HG02870 (cell line): ENCODE data around the gene KLB.
A peak's percentile ranks its signal among the peaks of the same experiment; 100 is the strongest.

ENCODE experiments used
- ATAC-seq: cut with Tn5 transposase; IDR thresholded peaks from one replicate; pipeline ENCODE4 v1.9.1; 2021; ENCODE audit warnings: mild to moderate bottlenecking, moderate library complexity; ENCODE audit not compliant: unreplicated experiment

KLB gene

DNA sequence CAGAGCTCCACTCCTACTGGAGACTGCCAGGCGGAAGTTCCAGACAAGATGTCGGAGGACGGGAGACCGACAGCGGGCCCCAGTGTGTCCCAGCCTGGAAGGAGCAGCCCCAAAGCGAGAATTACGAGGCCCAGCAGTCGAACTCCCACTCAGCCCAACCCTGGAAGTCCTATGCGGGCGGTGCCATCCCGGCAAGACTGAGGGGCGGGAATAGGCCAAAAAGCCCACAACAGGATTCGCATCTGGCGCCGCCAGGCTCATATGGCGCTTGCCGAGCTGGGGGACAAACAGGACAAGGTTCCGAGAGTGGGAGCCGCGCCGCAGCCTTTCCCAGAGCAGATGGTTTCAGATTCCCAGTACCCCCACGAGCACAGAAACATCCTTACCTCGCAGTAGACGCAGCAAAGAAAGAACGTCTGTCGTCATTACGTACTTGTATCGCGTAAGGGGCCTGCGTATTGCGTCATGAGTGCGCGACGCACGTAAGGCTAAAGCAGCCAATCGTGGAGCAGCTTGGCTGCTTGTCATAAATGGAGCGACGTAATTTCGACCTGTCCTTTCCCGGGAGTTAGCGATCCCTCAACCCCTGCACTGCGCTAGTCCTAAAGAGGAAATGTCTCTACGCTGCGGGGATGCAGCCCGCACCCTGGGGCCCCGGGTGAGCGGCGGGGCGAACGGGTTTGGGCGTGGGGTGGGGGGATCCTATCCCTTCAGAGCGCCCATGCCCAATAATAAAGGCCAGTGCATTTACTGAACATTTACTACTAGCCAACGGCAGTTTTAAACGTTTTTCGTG is 52.0 kb downstream of the KLB start, which contains the start of the genes LIAS and RPL9:
Gene LIAS, plus strand, starts transcription at position 552 of the 796 bp plus-strand sequence. Its CDS starts 62 bp downstream, at position 614.
Gene RPL9, minus strand, starts transcription at position 418 of the 796 bp plus-strand sequence. CDS start 483 bp downstream, outside the sequence.
- ATAC-seq, result peak; percentile 81

GRCh38 chr4:39464886-39465501 is 58.3 kb downstream of the KLB start:
- ATAC-seq, result no peak

DNA sequence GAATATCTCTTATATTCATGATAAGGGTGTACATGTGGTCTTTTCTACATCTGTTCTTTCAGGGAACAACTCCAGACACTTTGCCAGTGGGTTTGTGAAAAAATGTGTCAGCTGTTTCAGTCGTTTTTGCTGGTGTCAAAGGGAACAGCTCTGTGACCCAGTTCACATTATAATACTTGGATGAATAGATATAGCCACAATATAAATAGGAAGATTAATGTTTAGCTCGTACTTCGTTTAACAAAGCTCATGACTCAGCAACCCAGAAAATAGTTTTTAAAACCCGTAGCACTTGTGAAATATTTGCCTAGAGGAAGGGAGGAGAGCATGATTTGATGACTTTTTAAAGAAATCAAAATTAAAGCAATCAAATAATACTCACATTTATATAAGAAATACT is 60.0 kb downstream of the KLB start:
- ATAC-seq, result no peak

- ATAC-seq, result no peak
Observed at GRCh38 chr4:39467464-39467863, 60.7 kb downstream of the KLB start.

DNA sequence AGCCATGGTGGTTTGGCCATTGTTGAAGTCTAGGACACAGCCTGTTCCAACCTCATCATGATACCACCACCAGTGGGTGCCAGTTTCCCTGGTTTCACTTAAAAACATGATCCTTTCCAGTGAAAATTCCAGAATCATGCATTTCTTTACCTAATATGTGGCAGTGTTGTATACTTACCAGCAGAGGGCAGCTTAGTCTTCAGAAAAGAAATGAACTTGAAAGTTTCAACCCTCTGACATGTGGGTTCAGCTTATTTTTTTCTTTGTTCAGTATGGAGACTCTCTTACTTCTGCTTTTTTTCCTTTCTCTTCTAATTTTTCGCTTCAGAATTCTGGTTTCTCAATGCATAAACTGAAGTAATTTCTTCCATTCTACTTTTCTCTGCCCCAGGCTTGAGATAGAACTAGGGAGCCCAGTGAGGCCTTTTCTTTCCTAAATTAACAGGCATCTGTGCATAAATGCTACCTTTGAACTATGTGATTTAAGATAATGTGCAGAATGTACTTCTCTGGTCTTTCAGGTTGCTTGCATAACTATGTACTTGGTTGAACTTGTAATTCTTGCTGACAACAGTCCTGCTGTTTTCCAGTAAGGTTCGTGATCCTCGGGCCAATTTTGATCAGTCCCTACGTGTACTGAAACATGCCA is 62.8 kb downstream of the KLB start:
- ATAC-seq, result peak; percentile 76

- no peak for ATAC-seq
Observed at GRCh38 chr4:39470402-39470801, 63.7 kb downstream of the KLB start.

GRCh38 chr4:39472396-39472795 is 65.7 kb downstream of the KLB start:
- no peak for ATAC-seq

DNA sequence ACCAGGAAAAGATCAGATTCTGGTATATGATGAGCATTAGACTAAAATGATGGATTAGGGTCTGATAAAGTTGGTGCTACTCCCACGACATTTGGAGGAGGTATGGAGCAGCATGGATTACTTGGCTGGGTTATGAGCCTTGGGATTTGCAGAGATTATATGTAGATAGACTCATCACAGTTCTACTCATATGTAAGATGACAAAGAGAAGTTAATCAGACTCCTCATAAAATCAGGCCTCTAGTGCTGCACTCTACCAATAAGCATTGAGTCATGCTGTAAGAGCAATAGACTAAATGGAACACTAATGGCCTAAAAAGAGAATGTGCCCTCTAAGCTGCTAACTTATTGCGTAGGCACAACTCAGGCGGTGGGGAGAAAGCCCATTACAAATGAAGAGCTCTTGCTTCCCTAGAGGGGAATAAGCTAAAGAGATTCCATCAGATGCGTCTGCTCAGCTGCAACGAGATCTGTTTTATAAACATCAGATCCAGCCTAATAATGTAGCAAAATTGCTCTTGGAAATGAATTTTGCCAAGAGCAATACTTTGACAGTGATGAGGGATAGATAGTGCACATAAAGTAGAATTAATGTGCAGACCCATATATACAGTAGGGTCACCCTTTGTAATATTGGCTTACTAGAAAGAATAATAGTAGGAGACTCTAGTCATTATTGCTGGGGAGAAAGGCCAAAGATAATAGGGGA is 69.6 kb downstream of the KLB start:
- no peak for ATAC-seq

GRCh38 chr4:39480251-39480650 is 73.5 kb downstream of the KLB start:
- no peak for ATAC-seq

- ATAC-seq, result no peak
Observed at GRCh38 chr4:39480902-39481695, 74.4 kb downstream of the KLB start.

GRCh38 chr4:39484582-39485272 is 78.0 kb downstream of the KLB start:
- ATAC-seq, result no peak

DNA sequence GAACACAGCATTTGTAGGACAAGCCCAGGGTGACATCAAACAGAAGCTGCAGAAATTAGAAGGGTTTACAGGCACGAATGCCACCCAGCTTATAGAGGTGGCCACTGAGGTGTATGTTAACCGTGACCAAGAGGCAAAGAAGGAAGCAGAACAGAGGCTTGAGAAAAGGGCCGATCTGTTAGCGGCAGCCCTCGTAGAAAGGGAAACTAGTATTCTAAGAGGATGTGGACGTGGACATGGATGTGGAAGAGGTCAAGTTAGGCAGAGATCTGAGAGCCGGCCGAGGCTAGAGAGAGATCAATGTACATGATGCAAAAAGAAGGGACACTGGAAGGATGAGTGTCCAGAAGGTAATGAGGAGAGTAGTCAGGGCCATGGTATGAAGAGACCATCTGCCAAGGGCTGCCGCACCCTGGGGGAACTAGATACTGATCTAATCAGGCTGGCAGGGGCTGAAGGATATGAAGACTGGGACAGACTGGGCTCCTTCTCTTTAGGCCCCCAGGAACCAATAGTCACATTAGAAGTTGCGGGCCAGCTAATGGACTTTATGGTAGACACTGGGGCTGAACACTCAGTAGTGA is 79.6 kb downstream of the KLB start:
- ATAC-seq, result no peak

GRCh38 chr4:39490322-39490721 is 83.6 kb downstream of the KLB start:
- no peak for ATAC-seq

- ATAC-seq, result no peak
Observed at GRCh38 chr4:39494354-39494753, 87.6 kb downstream of the KLB start.

DNA sequence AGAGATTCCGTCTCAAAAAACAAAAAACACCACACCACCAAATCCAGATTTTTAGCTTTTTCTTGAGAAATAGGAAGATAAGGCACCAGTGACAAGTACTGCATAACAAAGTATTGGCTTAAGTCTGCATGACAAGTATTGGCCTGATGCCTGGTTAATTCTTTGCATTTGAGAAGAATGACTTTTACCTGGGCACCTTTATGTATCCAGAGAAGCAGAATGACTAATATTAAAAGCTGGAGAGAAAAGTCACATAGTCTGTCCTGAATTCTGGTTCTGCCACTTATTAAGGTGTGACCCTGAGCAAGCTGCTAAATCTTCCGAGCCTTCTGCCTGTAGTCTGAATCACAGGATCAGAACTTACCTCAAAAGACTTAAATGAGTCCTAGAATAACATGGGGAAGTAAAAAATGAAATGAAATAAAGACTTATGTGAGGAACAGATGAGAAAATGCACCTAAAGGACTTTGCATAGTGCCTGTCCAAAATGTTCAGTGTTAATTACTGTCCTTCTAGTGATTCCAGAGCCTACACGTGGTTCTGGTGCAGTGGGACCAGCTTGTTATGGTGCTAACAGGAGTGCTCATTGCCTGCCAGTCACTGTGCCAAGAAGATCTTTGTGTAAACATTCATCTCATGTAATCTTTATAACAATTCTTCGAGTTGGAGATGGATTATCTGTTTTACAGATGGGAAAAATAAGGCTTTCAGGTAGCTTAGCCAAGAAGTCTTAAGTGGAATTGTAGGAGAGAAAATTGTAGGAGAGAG is 88.9 kb downstream of the KLB start:
- ATAC-seq, result no peak

DNA sequence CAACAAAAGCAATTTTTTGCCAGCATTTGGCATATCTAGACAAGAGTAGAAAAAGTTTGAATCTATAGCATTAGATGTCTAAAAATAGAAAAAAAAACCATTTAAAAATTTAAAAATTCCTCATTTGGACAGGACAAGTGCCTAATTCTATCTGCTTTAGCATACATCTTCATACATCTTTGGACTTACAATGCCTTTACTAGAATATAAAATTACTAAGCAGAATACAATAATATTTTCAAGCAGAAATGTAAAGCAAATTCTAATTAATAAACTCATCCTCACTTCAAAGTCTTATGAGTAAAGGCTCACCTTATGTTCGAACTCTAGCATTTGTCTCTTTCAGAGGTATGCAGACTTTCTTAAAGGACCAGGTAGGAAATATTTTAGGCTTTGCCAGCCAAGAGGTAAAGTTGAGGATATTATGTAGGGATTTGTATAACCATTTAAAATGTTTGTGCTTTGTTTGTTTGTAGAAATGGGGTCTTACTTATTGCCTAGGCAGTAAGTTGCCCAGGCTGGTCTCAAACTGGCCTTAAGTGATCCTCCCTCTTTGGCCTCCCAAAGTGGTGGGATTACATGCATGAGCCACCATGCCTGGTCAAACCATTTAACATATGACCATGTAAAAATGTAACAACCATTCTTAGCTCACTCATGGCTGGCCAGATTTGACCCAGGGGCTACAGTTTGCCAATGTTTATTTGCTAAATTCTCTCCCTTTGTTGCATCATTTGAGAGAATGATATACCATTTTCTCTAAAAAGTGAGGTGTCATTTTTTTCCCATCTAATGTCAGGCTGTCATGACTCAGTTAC is 91.4 kb downstream of the KLB start:
- no peak for ATAC-seq

GRCh38 chr4:39498727-39499020 is 91.9 kb downstream of the KLB start:
- ATAC-seq, result no peak
